Esophagus squamous epithelium (tissue), 4 donors: ENCODE measurements around the gene DLG2.

ENCODE experiments used
- POLR2A ChIP-seq, 4 donors: fragments of 450-650 bp; IDR thresholded peaks; one replicate each; pipeline ENCODE4 v1.6.1; 2017; ENCODE audit warnings: antibody characterized with exemption in 4 of 4, mild to moderate bottlenecking in 4 of 4, moderate library complexity in 3 of 4
- TF ChIP-seq, protein P1 (sequence below), 6 experiments: fragments of 450-650 bp in 4 of 6; fragments of 200-600 bp in 2 of 6; sonication (generic) in 2 of 6; IDR thresholded peaks; one replicate each; pipeline ENCODE4 v1.5.1; 2016 to 2019; ENCODE audit warnings: antibody characterized with exemption in 6 of 6, mild to moderate bottlenecking in 4 of 6, moderate library complexity in 4 of 6

DNA sequence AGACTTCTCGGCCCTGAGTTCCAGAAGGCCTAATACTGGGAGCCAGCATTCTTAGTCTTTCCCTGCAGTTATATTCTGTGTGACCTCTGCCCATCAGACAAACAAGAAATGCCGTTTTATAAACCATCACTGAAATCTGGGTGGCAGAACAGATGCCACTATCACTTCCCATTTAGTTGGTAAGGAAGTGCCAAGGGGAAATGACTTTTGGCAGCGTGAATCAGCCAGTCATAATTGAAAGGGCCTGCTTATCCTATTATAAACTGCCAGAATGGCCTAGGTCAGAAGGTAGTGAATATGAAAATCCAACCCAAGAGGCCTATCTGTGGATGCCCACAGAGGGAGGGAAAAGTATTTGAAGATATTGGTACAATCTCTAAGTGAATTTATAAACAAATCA is 1694.1 kb downstream of the DLG2 start:
- TF ChIP-seq, protein P1, sequence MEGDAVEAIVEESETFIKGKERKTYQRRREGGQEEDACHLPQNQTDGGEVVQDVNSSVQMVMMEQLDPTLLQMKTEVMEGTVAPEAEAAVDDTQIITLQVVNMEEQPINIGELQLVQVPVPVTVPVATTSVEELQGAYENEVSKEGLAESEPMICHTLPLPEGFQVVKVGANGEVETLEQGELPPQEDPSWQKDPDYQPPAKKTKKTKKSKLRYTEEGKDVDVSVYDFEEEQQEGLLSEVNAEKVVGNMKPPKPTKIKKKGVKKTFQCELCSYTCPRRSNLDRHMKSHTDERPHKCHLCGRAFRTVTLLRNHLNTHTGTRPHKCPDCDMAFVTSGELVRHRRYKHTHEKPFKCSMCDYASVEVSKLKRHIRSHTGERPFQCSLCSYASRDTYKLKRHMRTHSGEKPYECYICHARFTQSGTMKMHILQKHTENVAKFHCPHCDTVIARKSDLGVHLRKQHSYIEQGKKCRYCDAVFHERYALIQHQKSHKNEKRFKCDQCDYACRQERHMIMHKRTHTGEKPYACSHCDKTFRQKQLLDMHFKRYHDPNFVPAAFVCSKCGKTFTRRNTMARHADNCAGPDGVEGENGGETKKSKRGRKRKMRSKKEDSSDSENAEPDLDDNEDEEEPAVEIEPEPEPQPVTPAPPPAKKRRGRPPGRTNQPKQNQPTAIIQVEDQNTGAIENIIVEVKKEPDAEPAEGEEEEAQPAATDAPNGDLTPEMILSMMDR (IDR thresholded peaks at IDR 0.05), result no peak
- TF ChIP-seq POLR2A (IDR thresholded peaks at IDR 0.05), result no peak
